K562 (cell line): ENCODE data around the gene FGF14.

Experiments
- CC2D1A ChIP-seq: fragments of 450-650 bp; IDR thresholded peaks from 2 replicates; pipeline ENCODE4 v1.6.1; 2017; ENCODE audit warnings: mild to moderate bottlenecking
- EGR1 ChIP-seq: fragments of 450-650 bp; conservative IDR thresholded peaks from 2 replicates; pipeline ENCODE4 v1.6.1; 2017; ENCODE audit warnings: mild to moderate bottlenecking
- HSF4 ChIP-seq: fragments of 250-450 bp; sonication (Bioruptor Pico); IDR thresholded peaks from 2 replicates; pipeline ENCODE4 v2.1.2; 2022; ENCODE audit warnings: mild to moderate bottlenecking, moderate library complexity, borderline replicate concordance
- KAT7 ChIP-seq: sonication (generic); formaldehyde crosslinking; IDR thresholded peaks from 2 replicates; pipeline ENCODE4 v1.8.0; 2022; ENCODE audit warnings: missing genetic modification reagents, mild to moderate bottlenecking, borderline replicate concordance
- TCF3 ChIP-seq: sonication (generic); formaldehyde crosslinking; IDR thresholded peaks from 2 replicates; pipeline ENCODE4 v1.4.0; 2020; ENCODE audit warnings: mild to moderate bottlenecking, missing genetic modification reagents
- TF ChIP-seq, protein P1 (sequence below), 2 experiments: fragments of 450-650 bp; formaldehyde crosslinking in 1 of 2; IDR thresholded peaks; 2 replicates each; pipeline versions ENCODE4 v1.4.0 to v1.6.1; 2014 to 2020; ENCODE audit warnings: mild to moderate bottlenecking in 2 of 2, borderline replicate concordance in 1 of 2, low read depth in 1 of 2
- TF ChIP-seq, protein P2 (sequence below): sonication (generic); formaldehyde crosslinking; IDR thresholded peaks from 2 replicates; pipeline ENCODE4 v1.8.0; 2022; ENCODE audit warnings: mild to moderate bottlenecking, missing genetic modification reagents

GRCh38 chr13:102003848-102004570 is 397.8 kb downstream of the FGF14 start:
- TF ChIP-seq KAT7 (CRISPR knock-in tag): no peak
- TF ChIP-seq, protein P1, sequence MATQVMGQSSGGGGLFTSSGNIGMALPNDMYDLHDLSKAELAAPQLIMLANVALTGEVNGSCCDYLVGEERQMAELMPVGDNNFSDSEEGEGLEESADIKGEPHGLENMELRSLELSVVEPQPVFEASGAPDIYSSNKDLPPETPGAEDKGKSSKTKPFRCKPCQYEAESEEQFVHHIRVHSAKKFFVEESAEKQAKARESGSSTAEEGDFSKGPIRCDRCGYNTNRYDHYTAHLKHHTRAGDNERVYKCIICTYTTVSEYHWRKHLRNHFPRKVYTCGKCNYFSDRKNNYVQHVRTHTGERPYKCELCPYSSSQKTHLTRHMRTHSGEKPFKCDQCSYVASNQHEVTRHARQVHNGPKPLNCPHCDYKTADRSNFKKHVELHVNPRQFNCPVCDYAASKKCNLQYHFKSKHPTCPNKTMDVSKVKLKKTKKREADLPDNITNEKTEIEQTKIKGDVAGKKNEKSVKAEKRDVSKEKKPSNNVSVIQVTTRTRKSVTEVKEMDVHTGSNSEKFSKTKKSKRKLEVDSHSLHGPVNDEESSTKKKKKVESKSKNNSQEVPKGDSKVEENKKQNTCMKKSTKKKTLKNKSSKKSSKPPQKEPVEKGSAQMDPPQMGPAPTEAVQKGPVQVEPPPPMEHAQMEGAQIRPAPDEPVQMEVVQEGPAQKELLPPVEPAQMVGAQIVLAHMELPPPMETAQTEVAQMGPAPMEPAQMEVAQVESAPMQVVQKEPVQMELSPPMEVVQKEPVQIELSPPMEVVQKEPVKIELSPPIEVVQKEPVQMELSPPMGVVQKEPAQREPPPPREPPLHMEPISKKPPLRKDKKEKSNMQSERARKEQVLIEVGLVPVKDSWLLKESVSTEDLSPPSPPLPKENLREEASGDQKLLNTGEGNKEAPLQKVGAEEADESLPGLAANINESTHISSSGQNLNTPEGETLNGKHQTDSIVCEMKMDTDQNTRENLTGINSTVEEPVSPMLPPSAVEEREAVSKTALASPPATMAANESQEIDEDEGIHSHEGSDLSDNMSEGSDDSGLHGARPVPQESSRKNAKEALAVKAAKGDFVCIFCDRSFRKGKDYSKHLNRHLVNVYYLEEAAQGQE (IDR thresholded peaks at IDR 0.05; ENCODE audit: borderline replicate concordance): no peak
- TF ChIP-seq, protein P1 (CRISPR knock-in tag; IDR thresholded peaks at IDR 0.05; ENCODE audit: low read depth): no peak
- TF ChIP-seq HSF4 (CRISPR knock-in tag): no peak
- TF ChIP-seq TCF3 (CRISPR knock-in tag): no peak
- TF ChIP-seq EGR1: no peak
- no peak for TF ChIP-seq CC2D1A
- TF ChIP-seq, protein P2, sequence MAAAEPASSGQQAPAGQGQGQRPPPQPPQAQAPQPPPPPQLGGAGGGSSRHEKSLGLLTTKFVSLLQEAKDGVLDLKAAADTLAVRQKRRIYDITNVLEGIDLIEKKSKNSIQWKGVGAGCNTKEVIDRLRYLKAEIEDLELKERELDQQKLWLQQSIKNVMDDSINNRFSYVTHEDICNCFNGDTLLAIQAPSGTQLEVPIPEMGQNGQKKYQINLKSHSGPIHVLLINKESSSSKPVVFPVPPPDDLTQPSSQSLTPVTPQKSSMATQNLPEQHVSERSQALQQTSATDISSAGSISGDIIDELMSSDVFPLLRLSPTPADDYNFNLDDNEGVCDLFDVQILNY (CRISPR knock-in tag): no peak
